Stimulated activated naive B cell treated with anti-CD40 and anti-IgM and Interleukin-4, amounts not matched to agents 10 μg/mL and 1 μg/mL and 100 μg/mL, for 72 hours (primary cell): Measurements from ENCODE around the gene INSYN2B.

Source experiments
- ATAC-seq, 2 donors: fragments of 150-1000 bp; cut with Tn5 transposase; replicated peaks; 2 replicates each; pipeline ENCODE4 v1.10.0; 2021; ENCODE audit warnings: moderate library complexity in 1 of 2
- DNase-seq: peaks from one replicate; pipeline ENCODE4 v3.0.0; 2021
- H3K27ac Mint-ChIP-seq: one replicate; pipeline ENCODE4 v1.8.0; 2022; ENCODE audit warnings: mild to moderate bottlenecking, mixed read lengths
- H3K27me3 Mint-ChIP-seq, 2 donors: one replicate each; pipeline ENCODE4 v1.8.0; 2022; ENCODE audit warnings: mixed read lengths in 2 of 2
- H3K36me3 Mint-ChIP-seq, 2 donors: one replicate each; pipeline ENCODE4 v1.8.0; 2022; ENCODE audit warnings: mixed read lengths in 2 of 2, mild to moderate bottlenecking in 1 of 2
- H3K4me1 Mint-ChIP-seq, 2 donors: one replicate each; pipeline ENCODE4 v1.8.0; 2022; ENCODE audit warnings: mixed read lengths in 2 of 2, mild to moderate bottlenecking in 1 of 2
- H3K4me3 Mint-ChIP-seq, 2 donors: one replicate each; pipeline ENCODE4 v1.8.0; 2022; ENCODE audit warnings: mild to moderate bottlenecking in 2 of 2, mixed read lengths in 2 of 2, moderate library complexity in 1 of 2
- H3K9me3 Mint-ChIP-seq, 2 donors: one replicate each; pipeline ENCODE4 v1.8.0; 2022; ENCODE audit warnings: mixed read lengths in 2 of 2, mild to moderate bottlenecking in 1 of 2

The INSYN2B gene

DNA sequence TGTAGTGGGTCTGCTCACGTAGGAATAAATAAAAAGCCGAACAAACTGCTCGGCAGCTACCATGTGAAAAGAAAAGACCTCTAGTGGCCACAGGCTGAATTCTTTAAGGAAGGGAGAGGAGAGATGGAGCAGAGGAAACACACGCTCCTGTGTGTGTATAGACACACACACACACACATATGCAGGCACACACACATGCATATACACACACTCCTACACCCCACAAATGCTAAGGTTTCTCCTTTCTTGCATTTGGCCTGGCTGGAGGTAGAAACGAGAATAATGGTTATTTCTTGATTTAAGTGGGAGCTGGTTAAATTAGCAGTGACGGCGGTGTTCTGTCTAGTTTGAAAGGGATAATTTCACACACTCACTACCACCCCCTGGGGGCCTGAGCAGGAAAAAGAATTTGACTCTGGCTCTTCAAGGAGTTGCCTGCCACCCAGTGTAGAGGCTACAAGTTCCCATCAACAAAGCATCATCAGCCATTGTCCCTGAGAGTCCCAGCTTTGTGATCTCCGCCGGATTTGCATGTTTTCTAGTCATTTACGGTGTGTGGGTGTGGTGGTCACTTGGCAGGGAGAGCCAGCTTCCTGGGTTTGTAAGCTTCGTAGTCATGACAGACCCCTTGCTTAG, at the start of gene INSYN2B:
TSS of gene INSYN2B (minus strand) at position 78 of the 636 bp plus-strand sequence. CDS start 96,597 bp downstream, outside the sequence.
- Mint-ChIP-seq H3K9me3 (no peaks in the 10 kb centered on the region), H3K36me3 (peaks cover 26 to 49% of the 10 kb centered on the region in 2 donors), H3K4me3 (no peak within 1 kb of the TSS), H3K4me1 (peaks cover 2 to 11% of the 10 kb centered on the region in 2 donors), H3K27me3 (no peaks in the 10 kb centered on the region), H3K27ac (no peak within 1 kb of the TSS)
- ATAC-seq (peak; percentile 53 to 64), DNase-seq (peak; percentile 5)

DNA sequence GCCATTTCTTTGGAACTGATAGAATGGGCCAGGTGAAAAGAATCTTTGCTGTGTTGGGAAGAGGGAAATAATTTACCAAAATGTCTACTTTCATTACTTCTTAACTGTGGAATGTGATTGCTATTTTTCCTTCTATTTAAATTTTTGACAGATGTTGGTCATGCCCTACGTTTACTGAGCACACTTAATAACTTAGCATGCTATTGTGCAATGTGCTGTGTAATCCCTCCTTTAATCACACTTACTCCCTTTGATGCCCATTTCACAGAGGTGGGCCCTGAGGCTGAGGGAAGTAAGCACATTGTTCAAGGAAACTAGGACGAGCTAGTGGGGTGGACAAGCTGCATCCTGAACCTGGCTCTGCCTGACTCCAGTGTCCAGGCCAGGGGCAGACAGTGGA, 47.8 kb upstream of the INSYN2B start:
- Mint-ChIP-seq H3K27ac (peak overlapping the region; percentile 44), H3K4me1 (no peaks in the 10 kb centered on the region), H3K9me3 (no peaks in the 10 kb centered on the region), H3K27me3 (no peaks in the 10 kb centered on the region), H3K4me3 (no peak overlapping the region), H3K36me3 (peaks cover 52 to 64% of the 10 kb centered on the region in 2 donors)
- no peak for ATAC-seq
- no peak for DNase-seq

DNA sequence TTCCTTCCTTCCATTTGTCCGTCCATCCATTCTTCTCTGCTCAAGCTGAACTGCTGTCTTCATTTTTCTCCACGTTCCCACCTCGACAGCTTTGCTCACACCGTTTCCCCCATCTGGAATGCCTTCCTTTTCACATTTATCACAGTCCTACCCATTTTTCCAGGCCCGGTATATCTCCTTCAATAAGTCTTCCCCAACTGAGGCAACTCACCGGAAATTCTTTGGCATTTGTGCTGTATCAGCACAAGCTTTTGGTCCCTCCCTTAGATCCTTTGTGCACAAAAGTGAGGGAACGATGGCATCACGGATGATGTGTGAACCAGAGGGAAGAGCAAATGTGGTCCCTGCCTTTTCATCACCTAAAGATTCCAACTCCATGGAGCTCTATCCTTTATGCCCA, 45.6 kb upstream of the INSYN2B start:
- DNase-seq, result no peak
- Mint-ChIP-seq H3K27me3 (no peaks in the 10 kb centered on the region), H3K27ac (no peak overlapping the region), H3K4me1 (no peaks in the 10 kb centered on the region), H3K4me3 (no peak overlapping the region), H3K9me3 (no peaks in the 10 kb centered on the region), H3K36me3 (peaks cover 53 to 71% of the 10 kb centered on the region in 2 donors)
- ATAC-seq, result no peak

GRCh38 chr5:170021506-170021905, 41.2 kb upstream of the INSYN2B start:
- H3K4me3 Mint-ChIP-seq, result no peak overlapping the region
- peaks cover 47 to 72% of the 10 kb centered on the region in 2 donors for H3K36me3 Mint-ChIP-seq
- H3K27ac Mint-ChIP-seq, result no peak overlapping the region
- H3K9me3 Mint-ChIP-seq, result no peaks in the 10 kb centered on the region
- DNase-seq, result no peak
- no peaks in the 10 kb centered on the region for H3K4me1 Mint-ChIP-seq
- no peaks in the 10 kb centered on the region for H3K27me3 Mint-ChIP-seq
- no peak for ATAC-seq

GRCh38 chr5:170020423-170020822, 40.1 kb upstream of the INSYN2B start:
- peaks cover 43 to 72% of the 10 kb centered on the region in 2 donors for H3K36me3 Mint-ChIP-seq
- no peak overlapping the region for H3K4me3 Mint-ChIP-seq
- DNase-seq (no peak), ATAC-seq (no peak)
- H3K27me3 Mint-ChIP-seq, result no peaks in the 10 kb centered on the region
- H3K27ac Mint-ChIP-seq, result no peak overlapping the region
- no peaks in the 10 kb centered on the region for H3K9me3 Mint-ChIP-seq
- no peaks in the 10 kb centered on the region for H3K4me1 Mint-ChIP-seq

DNA sequence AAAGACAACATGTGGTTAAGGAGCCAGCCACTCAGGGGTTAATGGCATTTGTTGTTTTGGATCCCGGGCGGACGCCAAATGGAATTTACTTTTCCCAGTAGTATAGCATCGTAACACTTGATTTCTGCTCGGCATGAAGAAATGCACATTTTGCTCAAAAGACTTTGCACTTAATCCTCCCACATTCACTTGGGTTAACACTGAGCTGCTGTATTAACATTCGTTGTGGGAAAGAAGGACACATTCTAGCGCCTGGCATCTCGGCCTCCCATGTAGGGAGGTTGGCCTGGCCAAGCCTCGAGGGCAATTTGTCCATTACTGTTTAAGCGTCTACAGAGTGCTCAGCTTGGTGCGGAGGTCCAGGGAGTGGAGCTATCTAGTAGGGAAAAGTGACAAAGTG, 32.3 kb upstream of the INSYN2B start:
- H3K4me3 Mint-ChIP-seq, result no peak overlapping the region
- H3K4me1 Mint-ChIP-seq, result peaks cover 0 to 2% of the 10 kb centered on the region in 2 donors
- ATAC-seq (no peak), DNase-seq (no peak)
- H3K27me3 Mint-ChIP-seq, result no peaks in the 10 kb centered on the region
- peaks cover 45 to 69% of the 10 kb centered on the region in 2 donors for H3K36me3 Mint-ChIP-seq
- no peak overlapping the region for H3K27ac Mint-ChIP-seq
- no peaks in the 10 kb centered on the region for H3K9me3 Mint-ChIP-seq

DNA sequence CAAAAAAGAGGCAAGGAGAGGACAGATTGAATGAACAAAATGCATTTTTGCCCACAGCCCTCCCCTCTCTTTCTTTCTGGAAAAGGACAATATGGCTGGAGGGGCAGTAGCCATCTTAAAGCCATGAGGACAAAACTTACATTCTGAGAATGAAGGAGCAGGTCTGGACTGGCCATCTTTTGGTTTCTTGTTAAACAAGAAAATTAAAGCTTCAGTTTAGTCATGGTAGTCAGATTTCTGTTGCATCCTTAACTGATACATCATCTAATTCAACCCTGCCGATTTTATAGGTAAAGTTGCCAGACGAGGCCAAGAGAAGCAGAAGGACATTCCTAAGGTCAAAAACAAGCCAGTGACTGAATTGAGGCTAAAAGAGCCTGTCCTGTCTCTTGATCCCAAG, 31.5 kb upstream of the INSYN2B start:
- H3K36me3 Mint-ChIP-seq, result peaks cover 45 to 73% of the 10 kb centered on the region in 2 donors
- H3K27me3 Mint-ChIP-seq, result no peaks in the 10 kb centered on the region
- no peak overlapping the region for H3K27ac Mint-ChIP-seq
- ATAC-seq (no peak), DNase-seq (no peak)
- H3K9me3 Mint-ChIP-seq, result no peaks in the 10 kb centered on the region
- H3K4me1 Mint-ChIP-seq, result peaks cover 0 to 2% of the 10 kb centered on the region in 2 donors
- no peak overlapping the region for H3K4me3 Mint-ChIP-seq

GRCh38 chr5:170010595-170010994, 30.3 kb upstream of the INSYN2B start:
- no peak overlapping the region for H3K4me3 Mint-ChIP-seq
- no peak overlapping the region for H3K27ac Mint-ChIP-seq
- no peaks in the 10 kb centered on the region for H3K9me3 Mint-ChIP-seq
- peaks cover 0 to 2% of the 10 kb centered on the region in 2 donors for H3K4me1 Mint-ChIP-seq
- ATAC-seq (no peak), DNase-seq (no peak)
- H3K36me3 Mint-ChIP-seq, result peaks cover 41 to 66% of the 10 kb centered on the region in 2 donors
- no peaks in the 10 kb centered on the region for H3K27me3 Mint-ChIP-seq

DNA sequence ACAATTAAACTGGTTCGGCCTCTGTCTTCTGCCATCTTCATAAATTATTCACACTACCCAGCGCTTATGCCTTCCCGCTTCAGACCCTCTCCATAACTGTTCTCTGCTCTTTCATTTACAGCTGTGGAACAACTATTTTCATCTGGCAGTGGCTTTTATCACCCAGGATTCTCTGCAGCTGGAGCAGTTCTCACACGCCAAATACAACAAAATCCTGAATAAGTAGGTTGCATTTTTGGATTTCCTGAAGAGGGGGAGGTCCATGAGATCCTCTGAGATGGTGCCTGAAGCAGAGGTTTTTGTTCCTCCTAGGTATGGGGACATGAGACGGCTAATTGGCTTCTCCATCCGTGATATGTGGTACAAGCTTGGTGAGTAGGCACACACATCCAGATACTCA, 28.1 kb upstream of the INSYN2B start:
- Mint-ChIP-seq H3K4me1 (no peaks in the 10 kb centered on the region), H3K27me3 (no peaks in the 10 kb centered on the region), H3K27ac (no peak overlapping the region), H3K36me3 (peaks cover 39 to 66% of the 10 kb centered on the region in 2 donors), H3K9me3 (no peaks in the 10 kb centered on the region), H3K4me3 (no peak overlapping the region)
- ATAC-seq (no peak), DNase-seq (no peak)

GRCh38 chr5:170006021-170006420, 25.7 kb upstream of the INSYN2B start:
- no peaks in the 10 kb centered on the region for H3K9me3 Mint-ChIP-seq
- peaks cover 49 to 67% of the 10 kb centered on the region in 2 donors for H3K36me3 Mint-ChIP-seq
- H3K27me3 Mint-ChIP-seq, result no peaks in the 10 kb centered on the region
- no peak overlapping the region for H3K4me3 Mint-ChIP-seq
- no peak for ATAC-seq
- H3K27ac Mint-ChIP-seq, result no peak overlapping the region
- H3K4me1 Mint-ChIP-seq, result no peaks in the 10 kb centered on the region
- no peak for DNase-seq

DNA sequence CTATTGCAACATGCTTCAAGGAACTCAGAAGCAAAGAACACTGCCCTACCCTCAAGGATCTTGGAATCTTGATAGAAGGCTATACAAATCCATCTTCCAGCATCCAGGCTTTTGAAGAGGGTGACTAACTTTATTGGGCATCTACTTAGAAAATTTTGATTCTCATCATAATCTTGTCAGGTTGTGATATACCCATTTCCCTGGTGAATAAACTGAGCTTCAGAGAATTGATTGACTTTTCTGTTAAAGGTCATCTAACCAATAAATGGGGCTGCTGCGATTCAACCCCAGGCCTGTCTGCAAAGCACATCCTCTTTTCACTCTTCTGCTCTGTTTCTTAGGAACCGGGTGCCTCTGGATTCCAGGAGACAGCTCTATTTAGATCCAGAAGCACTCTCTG, 19.9 kb upstream of the INSYN2B start:
- no peak for DNase-seq
- ATAC-seq, result no peak
- Mint-ChIP-seq H3K36me3 (peaks cover 72 to 77% of the 10 kb centered on the region in 2 donors), H3K9me3 (no peaks in the 10 kb centered on the region), H3K27ac (no peak overlapping the region), H3K4me3 (no peak overlapping the region), H3K4me1 (peaks cover 0 to 4% of the 10 kb centered on the region in 2 donors), H3K27me3 (no peaks in the 10 kb centered on the region)

- ATAC-seq (no peak), DNase-seq (no peak)
- H3K9me3 Mint-ChIP-seq, result no peaks in the 10 kb centered on the region
- H3K27me3 Mint-ChIP-seq, result no peaks in the 10 kb centered on the region
- peaks cover 72 to 80% of the 10 kb centered on the region in 2 donors for H3K36me3 Mint-ChIP-seq
- no peak overlapping the region for H3K27ac Mint-ChIP-seq
- H3K4me1 Mint-ChIP-seq, result peaks cover 0 to 4% of the 10 kb centered on the region in 2 donors
- no peak overlapping the region for H3K4me3 Mint-ChIP-seq
Measured at GRCh38 chr5:169999621-170000020, 19.3 kb upstream of the INSYN2B start.

DNA sequence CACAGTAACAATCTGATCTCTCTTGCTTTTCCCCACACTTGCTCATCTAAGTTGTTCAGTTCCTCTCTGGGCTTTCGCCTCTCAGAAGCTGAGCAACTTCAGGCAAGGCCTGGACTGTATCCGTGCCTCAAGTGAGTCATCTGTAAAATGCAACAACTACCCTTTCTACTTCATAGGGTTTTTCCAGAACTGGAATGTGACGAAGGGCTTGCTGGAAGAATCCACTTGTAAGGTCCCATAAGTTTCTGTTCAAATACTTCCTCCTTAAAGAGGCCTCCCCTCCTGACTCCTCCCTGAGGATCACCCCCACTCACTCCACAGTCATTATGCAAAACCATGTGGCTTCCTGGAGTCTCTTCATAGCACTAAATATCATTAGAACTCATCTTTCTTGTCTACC, 17.5 kb upstream of the INSYN2B start:
- Mint-ChIP-seq H3K4me3 (no peak overlapping the region), H3K36me3 (peaks cover 71 to 77% of the 10 kb centered on the region in 2 donors), H3K9me3 (no peaks in the 10 kb centered on the region), H3K27ac (peak overlapping the region; percentile 11), H3K4me1 (peaks cover 0 to 4% of the 10 kb centered on the region in 2 donors), H3K27me3 (no peaks in the 10 kb centered on the region)
- ATAC-seq (peak in 1 of 2 donors; percentile 38), DNase-seq (no peak)

DNA sequence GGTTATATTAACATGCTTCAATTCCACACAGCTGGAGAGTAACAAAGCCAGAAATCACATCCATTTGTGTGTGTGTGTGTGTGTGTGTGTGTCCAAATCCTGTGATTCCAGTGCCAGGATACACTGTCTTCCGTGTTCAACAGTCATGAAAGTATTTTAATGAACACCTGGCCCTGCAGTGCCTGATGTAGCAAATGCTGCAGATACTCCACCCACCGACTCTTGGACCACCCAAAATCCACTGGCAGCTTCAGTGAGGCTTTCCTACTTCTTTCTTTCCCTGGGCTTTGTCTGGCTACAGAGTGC, 13.1 kb upstream of the INSYN2B start:
- no peak for ATAC-seq
- Mint-ChIP-seq H3K36me3 (peaks cover 56 to 72% of the 10 kb centered on the region in 2 donors), H3K4me1 (peaks cover 0 to 4% of the 10 kb centered on the region in 2 donors), H3K4me3 (no peak overlapping the region), H3K9me3 (no peaks in the 10 kb centered on the region), H3K27ac (no peak overlapping the region), H3K27me3 (no peaks in the 10 kb centered on the region)
- DNase-seq, result no peak

- H3K27ac Mint-ChIP-seq, result no peak overlapping the region
- DNase-seq (no peak), ATAC-seq (no peak)
- peaks cover 51 to 67% of the 10 kb centered on the region in 2 donors for H3K36me3 Mint-ChIP-seq
- H3K4me3 Mint-ChIP-seq, result no peak overlapping the region
- no peaks in the 10 kb centered on the region for H3K27me3 Mint-ChIP-seq
- H3K4me1 Mint-ChIP-seq, result peaks cover 0 to 3% of the 10 kb centered on the region in 2 donors
- H3K9me3 Mint-ChIP-seq, result no peaks in the 10 kb centered on the region
Measured at GRCh38 chr5:169992789-169993484, 12.6 kb upstream of the INSYN2B start.
